Thyroid gland (tissue), 4 donors: ENCODE results near the gene VSIG10.

Experiments used
- POLR2A ChIP-seq, 2 donors: fragments of 450-650 bp; IDR thresholded peaks; one replicate each; pipeline ENCODE4 v1.6.1; 2017; ENCODE audit warnings: antibody characterized with exemption in 2 of 2, mild to moderate bottlenecking in 2 of 2, moderate library complexity in 1 of 2
- TF ChIP-seq, protein P1 (sequence below), 6 experiments: fragments of 200-600 bp in 3 of 6; fragments of 450-650 bp in 3 of 6; sonication (generic) in 3 of 6; IDR thresholded peaks; one replicate each; pipeline ENCODE4 v1.5.1; 2016 to 2019; ENCODE audit warnings: antibody characterized with exemption in 6 of 6, mild to moderate bottlenecking in 2 of 6, inconsistent platforms in 1 of 6, moderate library complexity in 1 of 6

DNA sequence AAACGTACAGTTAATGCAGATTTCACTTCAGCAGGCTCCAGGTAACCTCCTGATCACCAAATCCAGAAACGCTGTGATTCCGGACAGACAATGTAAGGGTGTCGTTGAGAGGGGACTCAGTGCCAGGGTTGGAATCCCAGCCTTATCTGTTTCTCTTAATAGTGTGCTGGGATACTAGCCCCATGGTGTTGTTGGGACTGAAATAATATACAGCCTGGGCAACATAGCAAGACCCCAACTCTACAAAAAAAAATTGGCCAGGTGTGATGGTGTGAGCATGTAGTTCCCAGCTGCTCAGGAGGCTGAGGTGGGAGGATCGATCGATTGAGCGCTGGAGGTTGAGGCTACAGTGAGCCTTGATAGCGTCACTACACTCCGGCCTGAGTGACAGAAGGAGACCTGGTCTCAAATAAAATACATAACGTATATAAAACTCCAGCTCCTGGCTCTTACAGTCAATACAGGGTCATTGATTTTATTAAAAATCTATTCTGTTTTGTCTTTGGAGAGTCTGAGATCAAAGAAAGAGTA lies 33.4 kb upstream of the VSIG10 start:
- TF ChIP-seq, protein P1, sequence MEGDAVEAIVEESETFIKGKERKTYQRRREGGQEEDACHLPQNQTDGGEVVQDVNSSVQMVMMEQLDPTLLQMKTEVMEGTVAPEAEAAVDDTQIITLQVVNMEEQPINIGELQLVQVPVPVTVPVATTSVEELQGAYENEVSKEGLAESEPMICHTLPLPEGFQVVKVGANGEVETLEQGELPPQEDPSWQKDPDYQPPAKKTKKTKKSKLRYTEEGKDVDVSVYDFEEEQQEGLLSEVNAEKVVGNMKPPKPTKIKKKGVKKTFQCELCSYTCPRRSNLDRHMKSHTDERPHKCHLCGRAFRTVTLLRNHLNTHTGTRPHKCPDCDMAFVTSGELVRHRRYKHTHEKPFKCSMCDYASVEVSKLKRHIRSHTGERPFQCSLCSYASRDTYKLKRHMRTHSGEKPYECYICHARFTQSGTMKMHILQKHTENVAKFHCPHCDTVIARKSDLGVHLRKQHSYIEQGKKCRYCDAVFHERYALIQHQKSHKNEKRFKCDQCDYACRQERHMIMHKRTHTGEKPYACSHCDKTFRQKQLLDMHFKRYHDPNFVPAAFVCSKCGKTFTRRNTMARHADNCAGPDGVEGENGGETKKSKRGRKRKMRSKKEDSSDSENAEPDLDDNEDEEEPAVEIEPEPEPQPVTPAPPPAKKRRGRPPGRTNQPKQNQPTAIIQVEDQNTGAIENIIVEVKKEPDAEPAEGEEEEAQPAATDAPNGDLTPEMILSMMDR (IDR thresholded peaks at IDR 0.05), result no peak
- TF ChIP-seq POLR2A (IDR thresholded peaks at IDR 0.05), result no peak
